Stimulated activated CD4-positive, alpha-beta T cell treated with anti-CD3 and anti-CD28 coated beads, TNF-alpha, amount 100 ng/mL, for 24 hours (primary cell): Measurements from ENCODE around the gene SLC6A2.

ENCODE experiments used
- DNase-seq, 3 experiments: peaks; one replicate each; pipeline ENCODE4 v3.0.0-alpha.2; 2020; ENCODE audit warnings: low read depth in 3 of 3

The SLC6A2 gene

GRCh38 chr16:55647343-55647742 lies 8.4 kb upstream of the SLC6A2 start:
- no peak for DNase-seq

GRCh38 chr16:55647798-55648197 lies 8.0 kb upstream of the SLC6A2 start:
- no peak for DNase-seq

GRCh38 chr16:55651841-55652824 lies 3.7 kb upstream of the SLC6A2 start:
- DNase-seq = no peak

DNA sequence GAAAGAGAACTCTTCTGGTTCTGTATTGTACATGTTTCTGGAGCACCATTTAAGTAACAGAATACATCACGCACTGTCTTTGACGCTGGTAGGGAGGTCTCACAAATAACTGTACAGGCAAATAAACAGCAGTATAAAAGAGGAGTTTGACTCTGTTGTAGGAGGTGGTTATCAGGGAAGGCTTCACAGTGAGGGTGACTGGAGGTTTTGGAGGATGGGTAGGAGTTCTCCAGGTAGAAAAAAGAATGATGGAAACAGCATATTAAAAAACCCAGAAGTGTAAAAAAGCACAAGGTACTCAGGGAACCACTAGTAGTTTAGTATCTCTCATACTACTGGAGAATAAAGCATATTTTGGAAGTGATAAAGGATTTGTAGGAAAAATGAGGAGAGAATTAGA lies 2.7 kb upstream of the SLC6A2 start:
- DNase-seq = no peak

DNA sequence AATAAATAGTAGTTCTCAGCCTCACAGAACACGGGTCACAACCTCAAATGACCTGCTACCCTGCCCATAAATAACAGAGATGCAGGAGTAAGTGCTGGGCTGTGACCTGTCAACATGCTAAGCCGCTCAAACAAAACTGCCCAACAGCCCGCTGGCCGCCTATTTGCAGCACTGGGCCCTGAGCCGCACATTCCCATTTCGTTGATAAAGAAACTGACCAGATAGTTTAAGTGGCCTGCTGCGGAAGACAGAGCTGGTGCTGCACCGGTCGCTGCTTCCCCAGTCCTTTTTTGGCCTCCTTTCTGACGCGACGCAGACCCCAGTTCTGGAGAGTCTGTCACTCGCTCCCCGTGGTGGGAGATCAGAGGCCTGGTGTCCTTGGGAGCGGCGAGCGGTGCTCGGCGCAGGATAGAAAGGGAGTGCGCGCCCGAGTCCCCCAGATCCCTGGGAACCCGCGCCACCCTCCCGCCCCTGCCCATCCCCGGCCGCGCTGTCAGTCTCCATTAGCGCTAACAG lies 349 bp upstream of the SLC6A2 start:
- no peak for DNase-seq

- DNase-seq = no peak
These were observed 904 bp downstream of the SLC6A2 start for GRCh38 chr16:55656691-55657092.

GRCh38 chr16:55657616-55658015 lies 1.8 kb downstream of the SLC6A2 start:
- no peak for DNase-seq

GRCh38 chr16:55658898-55659420 lies 3.2 kb downstream of the SLC6A2 start:
- no peak for DNase-seq

GRCh38 chr16:55660026-55660425 lies 4.2 kb downstream of the SLC6A2 start:
- no peak for DNase-seq

DNA sequence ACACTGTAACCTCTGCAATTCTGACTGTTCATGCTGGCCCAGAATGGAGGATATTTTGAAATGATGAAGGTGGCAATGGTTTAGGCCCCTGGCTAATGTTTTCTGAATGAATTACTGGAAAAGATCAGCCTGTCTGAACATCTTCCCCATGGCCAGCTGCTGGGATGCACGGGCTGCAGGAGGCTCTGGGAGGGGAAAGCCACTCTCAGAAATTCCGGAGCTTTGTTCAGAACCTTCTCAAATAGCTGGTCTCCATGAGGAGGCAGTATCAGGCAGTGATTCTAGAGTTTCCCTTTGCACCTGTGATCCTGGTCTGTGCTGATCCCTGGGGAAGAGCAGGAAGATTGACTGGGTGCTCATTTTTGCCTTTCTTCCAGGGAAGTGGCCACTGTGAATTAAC lies 5.0 kb downstream of the SLC6A2 start:
- no peak for DNase-seq

GRCh38 chr16:55661941-55662643 lies 6.3 kb downstream of the SLC6A2 start:
- DNase-seq = no peak

- no peak for DNase-seq
These were observed 6.8 kb downstream of the SLC6A2 start for GRCh38 chr16:55662644-55663031.

GRCh38 chr16:55663225-55663624 lies 7.4 kb downstream of the SLC6A2 start:
- DNase-seq = no peak

DNA sequence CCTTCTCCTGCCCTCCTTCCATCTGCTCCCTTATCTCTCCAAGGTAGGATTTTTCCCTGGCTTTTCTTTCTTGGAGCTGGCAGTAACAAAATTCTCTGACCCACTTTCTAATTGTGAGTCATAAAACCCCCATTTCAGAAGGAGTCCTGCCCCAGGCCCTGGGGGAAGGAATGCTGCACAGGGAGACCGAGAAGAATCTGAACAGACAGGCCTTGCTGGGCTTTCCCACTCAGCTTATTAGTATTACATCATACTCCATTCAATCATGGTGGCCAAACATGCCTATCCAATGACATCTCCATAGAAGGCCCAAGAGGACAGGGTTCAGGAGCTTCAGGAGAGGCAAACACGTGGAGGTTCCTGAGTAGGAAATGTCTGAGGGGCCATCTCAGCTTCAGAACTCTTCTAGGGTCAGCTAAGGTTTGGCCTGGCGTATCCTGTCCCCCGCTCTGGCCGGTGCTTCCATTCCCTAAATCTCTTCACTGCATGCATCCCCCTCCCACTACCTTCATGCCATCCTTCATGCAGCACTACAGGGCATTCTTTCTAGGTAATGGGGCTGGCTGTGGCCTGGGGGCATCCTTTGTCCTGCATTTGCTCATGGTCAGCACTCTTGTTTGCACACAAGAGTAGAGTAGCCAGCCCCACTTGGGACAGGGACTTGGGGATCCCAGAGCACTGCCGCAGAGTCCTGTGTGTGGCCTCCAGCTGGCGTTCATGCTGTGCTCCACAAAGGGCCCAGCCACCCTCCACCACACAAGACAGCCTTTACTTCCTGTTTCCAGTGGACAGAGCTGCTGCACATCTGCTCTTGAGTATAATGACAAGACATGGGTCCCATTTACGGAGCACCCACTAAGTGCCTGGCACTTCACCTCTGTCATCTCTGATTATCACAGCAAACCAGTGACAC lies 8.2 kb downstream of the SLC6A2 start:
- no peak for DNase-seq

DNA sequence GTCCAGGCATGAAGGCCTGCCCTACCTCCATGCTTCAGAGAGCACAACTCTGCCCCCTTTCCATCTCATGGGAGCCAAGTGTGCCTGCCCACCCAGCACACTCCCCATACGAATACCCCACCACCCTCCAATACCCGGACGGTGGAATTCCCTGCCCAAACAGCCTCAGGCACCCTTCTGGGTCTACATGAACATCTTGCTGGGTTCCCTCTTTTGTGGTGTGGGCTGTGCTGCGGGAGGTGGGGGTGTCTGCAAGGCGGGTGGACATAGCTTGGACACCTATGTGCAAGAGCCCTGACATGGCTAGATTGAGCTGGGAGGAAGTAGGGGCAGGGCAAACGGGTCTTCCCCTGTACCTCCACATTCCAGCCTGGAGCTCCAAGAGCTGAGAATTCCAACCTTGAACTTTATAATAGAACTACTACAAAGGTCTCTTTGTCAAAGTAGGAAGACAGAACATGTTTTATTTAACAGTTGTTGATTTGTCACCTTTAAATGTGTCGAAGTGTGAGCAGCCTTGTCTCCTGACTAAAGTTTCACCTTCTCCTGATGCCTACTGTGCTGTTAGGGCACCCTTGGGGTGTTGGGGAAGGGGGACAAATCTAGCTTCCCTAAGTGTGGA lies 9.1 kb downstream of the SLC6A2 start:
- no peak for DNase-seq

DNA sequence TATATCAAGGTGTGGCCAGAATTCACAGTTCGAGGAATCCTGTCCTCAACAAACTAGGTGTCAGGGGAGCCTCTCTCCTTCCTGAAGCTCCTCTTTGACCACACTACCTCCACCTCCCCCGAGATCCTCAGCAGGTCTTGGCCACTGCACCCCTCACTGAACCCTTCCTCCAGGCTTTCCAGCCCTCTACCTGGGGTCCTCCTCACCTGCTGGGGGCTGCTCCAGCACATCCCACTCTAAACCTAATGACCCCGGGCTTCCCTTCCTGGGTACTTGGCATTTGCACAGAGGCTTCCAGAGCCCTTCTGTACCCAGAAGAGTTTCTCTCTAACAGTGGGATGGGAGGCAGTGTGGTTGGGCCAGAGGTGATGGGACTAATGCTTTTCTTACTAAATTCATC lies 9.7 kb downstream of the SLC6A2 start:
- no peak for DNase-seq

- DNase-seq = no peak
These were observed 10.2 kb downstream of the SLC6A2 start for GRCh38 chr16:55666012-55666411.

GRCh38 chr16:55667753-55668152 lies 12.0 kb downstream of the SLC6A2 start:
- no peak for DNase-seq

DNA sequence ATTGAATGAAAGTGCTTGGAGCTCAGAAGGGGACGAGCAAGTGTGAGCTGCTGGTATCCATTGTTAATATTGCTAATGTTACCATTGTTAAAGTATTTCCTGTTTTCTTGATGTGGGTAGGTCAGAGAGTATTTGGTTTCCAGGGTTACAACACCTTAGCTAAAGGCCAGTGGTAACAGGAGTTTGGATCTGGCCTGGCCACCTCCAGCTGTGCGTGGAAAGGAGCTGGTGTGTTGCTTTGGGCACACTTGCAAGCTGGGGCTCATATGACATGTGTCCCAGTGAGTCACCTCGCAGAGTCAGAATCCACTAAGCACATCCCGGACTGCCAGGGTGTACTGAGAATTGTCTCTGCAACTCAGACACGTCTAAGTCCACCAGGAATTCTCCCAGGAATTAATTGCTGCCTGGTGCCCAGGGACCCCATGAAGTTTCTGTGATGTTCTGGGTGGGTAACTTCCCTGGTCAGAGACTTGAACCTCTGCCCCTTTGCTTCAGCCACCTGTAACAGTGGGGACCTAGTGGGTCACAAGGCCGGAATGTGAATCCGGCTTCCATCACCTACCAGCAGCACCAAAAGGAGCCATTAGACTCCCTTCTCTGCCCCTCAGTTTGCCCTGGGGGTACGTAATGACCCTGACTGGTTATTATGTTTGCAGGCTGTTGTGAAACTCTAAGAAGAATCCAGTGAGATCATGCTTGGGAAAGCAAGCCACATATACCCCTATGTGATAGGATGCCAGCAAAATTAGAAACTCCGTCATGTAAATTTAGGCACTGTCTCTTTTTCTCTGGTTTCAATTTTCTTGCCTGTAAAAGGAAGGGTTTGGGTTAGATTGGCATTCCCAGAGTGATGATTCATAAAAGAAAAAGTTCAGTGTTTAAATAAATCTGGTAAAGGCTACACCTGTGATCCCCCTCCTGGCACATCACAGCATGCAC lies 12.8 kb downstream of the SLC6A2 start:
- DNase-seq = no peak
